Stimulated activated CD4-positive, alpha-beta T cell treated with anti-CD3 and anti-CD28 coated beads, TNF-alpha, amount 100 ng/mL, for 4 hours (primary cell): ENCODE data around the gene CTSO.

ENCODE experiments used
- DNase-seq, 3 experiments: peaks; one replicate each; pipeline ENCODE4 v3.0.0-alpha.2; 2020; ENCODE audit warnings: low read depth in 3 of 3

CTSO gene

GRCh38 chr4:155953151-155954117, at the start of gene CTSO:
CTSO (minus strand) TSS chr4:155953866; CDS start chr4:155953847, 19 bp downstream.
- DNase-seq: peak; percentile 48 to 56 (median 53)

- no peak for DNase-seq
Observed at GRCh38 chr4:156000491-156000890, 46.8 kb upstream of the CTSO start.

GRCh38 chr4:155999725-156000124, 46.1 kb upstream of the CTSO start:
- no peak for DNase-seq

GRCh38 chr4:155995069-155995468, 41.4 kb upstream of the CTSO start:
- no peak for DNase-seq

GRCh38 chr4:155984106-155984797, 30.6 kb upstream of the CTSO start:
- DNase-seq: no peak

GRCh38 chr4:155982736-155983385, 29.2 kb upstream of the CTSO start:
- no peak for DNase-seq

GRCh38 chr4:155978810-155979209, 25.1 kb upstream of the CTSO start:
- no peak for DNase-seq

- DNase-seq: no peak
Observed at GRCh38 chr4:155975511-155975910, 21.8 kb upstream of the CTSO start.

- DNase-seq: no peak
Observed at GRCh38 chr4:155974996-155975395, 21.3 kb upstream of the CTSO start.

- DNase-seq: no peak
Observed at GRCh38 chr4:155974476-155974749, 20.7 kb upstream of the CTSO start.

- DNase-seq: no peak
Observed at GRCh38 chr4:155973639-155974475, 20.2 kb upstream of the CTSO start.

- no peak for DNase-seq
Observed at GRCh38 chr4:155972098-155972497, 18.4 kb upstream of the CTSO start.

GRCh38 chr4:155966731-155967395, 13.2 kb upstream of the CTSO start:
- no peak for DNase-seq

- DNase-seq: no peak
Observed at GRCh38 chr4:155966171-155966570, 12.5 kb upstream of the CTSO start.

GRCh38 chr4:155964016-155964891, 10.6 kb upstream of the CTSO start:
- DNase-seq: no peak

GRCh38 chr4:155962767-155963166, 9.1 kb upstream of the CTSO start:
- no peak for DNase-seq

- DNase-seq: no peak
Observed at GRCh38 chr4:155961575-155961974, 7.9 kb upstream of the CTSO start.

- no peak for DNase-seq
Observed at GRCh38 chr4:155960522-155960921, 6.9 kb upstream of the CTSO start.

- DNase-seq: no peak
Observed at GRCh38 chr4:155959417-155959816, 5.8 kb upstream of the CTSO start.

GRCh38 chr4:155956461-155956860, 2.8 kb upstream of the CTSO start:
- no peak for DNase-seq
